Posterior vena cava (tissue), 2 donors: ENCODE data around the gene COLQ. TPM values are rescaled to one million over a fixed set of nuclear protein-coding genes. Genes with fewer than 3 reads are reported as not detected.

Source experiments
- DNase-seq: peaks from one replicate; pipeline ENCODE4 v3.0.0-alpha.2; 2020; ENCODE audit warnings: low spot score
- intact Hi-C, 2 donors: fragments of 100-400 bp; cut with DNase I; formaldehyde crosslinking; loops; one replicate each; pipeline versions ENCODE4 v1.14.1 to v1.14.2; 2022 to 2023
- total RNA-seq, 2 donors: library from RNA; stranded (reverse); fragmentation: NEBNext Ultra II Directional; extraction: Animal tissue kit (Norgen Biotek cat#: 25700); gene quantifications; one replicate each; pipeline ENCODE4 v1.2.1, GENCODE V29; 2021
- donor health status: DM: yes; HTN: yes; CAD: no.
- donor health status: DM: yes; HTN: yes; CAD: no.

Gene COLQ
- total RNA-seq, 2 donors from 2014 or later: 2.2 to 2.8 TPM

GRCh38 chr3:15523660-15524417, 2.3 kb upstream of the COLQ start:
- intact Hi-C loops: no loop called here

GRCh38 chr3:15522016-15522415, 510 bp upstream of the COLQ start:
- DNase-seq: no peak
- intact Hi-C loops: no loop called here

More at GRCh38 chr3:15523660-15524417, 2.3 kb upstream of the COLQ start:
- no peak for DNase-seq

- intact Hi-C loops: no loop called here
- DNase-seq: no peak
Measured at GRCh38 chr3:15520804-15521572, 518 bp downstream of the COLQ start.

GRCh38 chr3:15520185-15520584, 1.3 kb downstream of the COLQ start:
- intact Hi-C loops: no loop called here
- no peak for DNase-seq

- intact Hi-C loops: no loop called here
- no peak for DNase-seq
Measured at GRCh38 chr3:15519096-15519495, 2.4 kb downstream of the COLQ start.

- intact Hi-C loops: no loop called here
- DNase-seq: no peak
Measured at GRCh38 chr3:15514663-15515340, 6.7 kb downstream of the COLQ start.

- intact Hi-C loops: no loop called here
- no peak for DNase-seq
Measured at GRCh38 chr3:15513810-15514662, 7.5 kb downstream of the COLQ start.

- intact Hi-C loops: no loop called here
- DNase-seq: no peak
Measured at GRCh38 chr3:15513116-15513515, 8.4 kb downstream of the COLQ start.

- DNase-seq: no peak
- intact Hi-C loops: no loop called here
Measured at GRCh38 chr3:15512166-15512565, 9.3 kb downstream of the COLQ start.

- DNase-seq: no peak
- intact Hi-C loops: no loop called here
Measured at GRCh38 chr3:15511156-15511555, 10.3 kb downstream of the COLQ start.

GRCh38 chr3:15510493-15510892, 11.0 kb downstream of the COLQ start:
- DNase-seq: no peak
- intact Hi-C loops: no loop called here

- no peak for DNase-seq
- intact Hi-C loops: no loop called here
Measured at GRCh38 chr3:15506571-15506970, 14.9 kb downstream of the COLQ start.

- intact Hi-C loops: no loop called here
- DNase-seq: no peak
Measured at GRCh38 chr3:15505479-15506165, 15.9 kb downstream of the COLQ start.

- intact Hi-C loops: no loop called here
- DNase-seq: no peak
Measured at GRCh38 chr3:15502616-15503015, 18.9 kb downstream of the COLQ start.

GRCh38 chr3:15501126-15501525, 20.4 kb downstream of the COLQ start:
- intact Hi-C loops: no loop called here
- DNase-seq: no peak

GRCh38 chr3:15500107-15500724, 21.3 kb downstream of the COLQ start:
- DNase-seq: no peak
- intact Hi-C loops: no loop called here

- DNase-seq: no peak
Measured at GRCh38 chr3:15499536-15499935, 22.0 kb downstream of the COLQ start.

GRCh38 chr3:15498431-15499214, 22.9 kb downstream of the COLQ start:
- peak; percentile 85 for DNase-seq
- intact Hi-C loops: no loop called here

More at GRCh38 chr3:15499536-15499935, 22.0 kb downstream of the COLQ start:
- intact Hi-C loops: no loop called here
